ENCODE data around the gene ZNF385D.

- TF ChIP-seq CTCF (IDR thresholded peaks at IDR 0.05; ENCODE audit: borderline replicate concordance, extremely low read depth, low read length, poor library complexity, severe bottlenecking) (no peak), EZH2 (IDR thresholded peaks at IDR 0.05; ENCODE audit: borderline replicate concordance, low read depth, low read length, severe bottlenecking) (no peak)
These were observed 224.5 kb downstream of the ZNF385D start for GRCh38 chr3:21526461-21526860.
